ENCODE results near the gene APOC3.

- TF ChIP-seq REST (IDR thresholded peaks at IDR 0.05; ENCODE audit: insufficient read depth in 1 of 2, low read depth in 2 of 2, low read length in 2 of 2) (no peak), POLR2AphosphoS5 (IDR thresholded peaks at IDR 0.05; ENCODE audit: low read depth, low read length) (no peak), TAF1 (IDR thresholded peaks at IDR 0.05; ENCODE audit: borderline replicate concordance, insufficient read depth, low read length) (no peak), SIN3A (IDR thresholded peaks at IDR 0.05; ENCODE audit: borderline replicate concordance, insufficient read depth, low read length) (no peak)
These were observed 41.2 kb upstream of the APOC3 start for GRCh38 chr11:116788534-116788933.

All from PFSK-1 (cell line).